AG10803 (cell line): Measurements from ENCODE around the gene DAAM2.

Experiments used
- DNase-seq: peaks from one replicate; pipeline ENCODE4 v3.0.0; 2010; ENCODE audit warnings: low read depth
- H3K4me3 ChIP-seq: 2 replicates; pipeline ENCODE4 v1.5.1; 2011; ENCODE audit warnings: mild to moderate bottlenecking, low read length, control low read depth
- CTCF ChIP-seq: conservative IDR thresholded peaks from 2 replicates; pipeline ENCODE4 v1.5.1; 2011; ENCODE audit warnings: mild to moderate bottlenecking, low read length, control low read depth, inconsistent platforms

The DAAM2 gene

GRCh38 chr6:39925191-39925930, 133.2 kb downstream of the DAAM2 start:
- no peak for DNase-seq
- H3K4me3 ChIP-seq, result no peak overlapping the region
- no peak for TF ChIP-seq CTCF

DNA sequence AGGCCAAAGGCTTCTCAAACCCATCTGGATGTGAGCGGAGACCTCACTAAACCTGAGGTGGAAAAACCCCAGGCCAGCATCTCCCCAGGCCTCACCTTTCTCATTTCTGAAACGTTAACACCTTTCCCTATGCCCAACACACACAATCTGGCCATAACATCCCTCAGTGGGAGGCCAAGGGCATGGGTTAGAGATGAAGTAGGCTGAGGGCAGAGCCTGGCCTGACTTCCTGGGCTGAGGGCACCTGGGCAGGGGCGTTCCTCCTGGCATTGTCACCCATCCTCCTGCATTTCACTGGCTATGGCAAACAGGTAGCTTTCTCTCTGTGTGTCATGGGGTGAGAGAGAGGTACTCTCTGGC, 133.7 kb downstream of the DAAM2 start:
- no peak for DNase-seq
- H3K4me3 ChIP-seq, result no peak overlapping the region
- no peak for TF ChIP-seq CTCF

DNA sequence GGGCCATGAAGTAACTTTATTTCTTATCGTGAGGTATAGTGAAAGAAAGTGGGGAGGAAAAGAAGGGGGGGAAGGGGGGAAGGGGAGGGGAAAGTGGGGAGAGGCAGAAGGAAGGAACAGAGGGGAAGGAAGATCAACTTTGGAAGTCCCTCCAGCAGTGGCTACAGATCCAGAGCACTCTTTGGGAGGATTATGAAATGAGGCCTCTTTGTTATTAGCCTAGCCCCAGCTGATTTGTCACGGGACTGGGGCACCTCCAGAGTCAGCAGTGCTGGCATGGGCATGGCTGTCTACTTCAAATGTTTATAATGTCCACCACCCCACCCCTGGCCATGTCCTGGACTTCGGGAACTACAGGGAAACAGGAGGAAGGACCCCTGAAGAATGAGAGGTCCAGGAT, 134.5 kb downstream of the DAAM2 start:
- no peak for DNase-seq
- TF ChIP-seq CTCF, result no peak
- H3K4me3 ChIP-seq, result no peak overlapping the region

DNA sequence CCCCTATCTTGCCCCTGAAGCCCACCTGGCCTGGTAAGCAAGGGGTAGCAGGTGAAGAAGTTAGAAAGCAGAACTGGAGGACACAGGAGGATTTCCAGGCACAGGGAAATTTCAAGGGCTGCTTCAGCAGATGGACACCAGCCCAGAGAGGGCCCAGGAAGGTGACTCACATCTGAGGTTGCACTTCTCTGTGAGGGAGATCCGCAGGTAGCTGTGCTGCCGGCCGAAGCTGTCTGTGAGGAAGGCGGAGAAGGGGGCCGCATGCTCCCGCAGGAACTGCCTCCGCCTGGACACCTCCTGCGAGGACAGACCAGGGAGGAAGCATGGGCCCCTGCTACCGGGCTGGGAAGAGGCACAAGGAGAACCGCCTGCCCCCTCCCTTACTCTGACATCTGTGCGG, 135.0 kb downstream of the DAAM2 start:
- TF ChIP-seq CTCF, result no peak
- H3K4me3 ChIP-seq, result no peak overlapping the region
- DNase-seq, result no peak

DNA sequence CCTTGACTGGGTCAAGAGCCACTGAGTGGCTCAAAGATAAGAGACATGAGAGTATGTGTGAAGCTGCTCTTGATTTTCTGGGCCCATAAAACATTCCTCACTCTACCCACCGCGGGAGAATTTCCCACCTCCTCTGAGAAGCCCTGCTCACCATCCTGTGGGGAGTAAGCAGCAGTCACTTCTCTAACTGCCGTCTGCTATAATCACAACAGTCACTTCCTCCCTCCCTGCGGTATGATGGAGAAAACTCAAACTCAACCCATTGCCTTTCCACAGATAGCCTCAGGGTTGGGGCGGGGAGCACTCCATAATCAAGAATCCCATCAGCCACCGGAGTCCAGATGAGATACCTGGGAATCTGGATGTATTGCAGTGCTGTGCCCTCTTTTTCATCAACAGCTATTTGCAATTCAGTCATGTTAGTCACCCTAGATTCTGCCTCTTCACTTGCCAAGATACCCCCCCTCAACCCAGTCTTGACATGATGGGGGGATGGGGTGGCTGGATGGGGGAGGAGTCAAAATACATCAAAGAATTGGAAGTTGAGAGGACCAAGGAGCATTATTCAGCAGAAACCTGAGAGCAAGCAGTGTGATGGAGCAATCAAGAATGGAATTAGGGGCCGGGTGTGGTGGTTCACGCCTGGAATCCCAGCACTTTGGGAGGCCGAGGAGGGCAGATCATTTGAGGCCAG, 137.0 kb downstream of the DAAM2 start:
- no peak overlapping the region for H3K4me3 ChIP-seq
- DNase-seq, result peak; percentile 27
- no peak for TF ChIP-seq CTCF

DNA sequence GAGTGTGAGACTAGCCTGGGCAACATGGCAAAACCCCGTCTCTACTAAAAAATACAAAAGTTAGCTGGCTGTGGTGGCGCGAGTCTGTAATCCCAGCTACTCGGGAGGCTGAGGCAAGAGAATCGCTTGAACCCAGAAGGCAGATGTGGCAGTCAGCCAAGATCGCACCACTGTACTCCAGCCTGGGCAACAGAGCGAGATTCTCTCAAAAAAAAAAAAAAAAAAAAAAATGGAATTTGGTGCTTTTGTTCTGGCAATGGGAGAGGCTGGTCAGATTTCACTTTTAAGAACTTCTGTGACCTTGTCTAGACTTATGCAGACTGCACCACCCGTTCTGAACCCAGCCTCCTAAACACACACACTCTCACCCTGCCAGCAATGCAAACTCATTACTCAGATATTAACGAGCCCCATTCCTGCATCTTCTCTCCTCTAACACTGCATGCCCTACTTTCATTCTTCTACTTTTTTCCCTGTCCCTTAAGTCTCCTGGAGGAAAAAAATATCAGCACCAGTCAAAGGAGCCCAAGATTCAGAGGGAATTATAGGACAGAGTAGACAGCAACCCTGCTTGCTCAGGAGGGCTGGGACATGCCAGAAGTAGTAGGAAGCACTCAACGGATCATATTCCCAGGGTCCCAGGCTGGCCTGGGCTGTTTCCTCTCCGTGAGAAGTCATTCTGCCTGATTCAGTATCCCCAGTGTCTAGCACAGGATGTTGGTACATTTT, 137.7 kb downstream of the DAAM2 start:
- DNase-seq, result peak; percentile 60
- H3K4me3 ChIP-seq, result no peak overlapping the region
- TF ChIP-seq CTCF, result no peak
